Lower lobe of right lung (tissue), 2 donors: ENCODE measurements around the gene PPEF2. TPM values are rescaled to one million over a fixed set of nuclear protein-coding genes. Genes with fewer than 3 reads are reported as not detected.

Experiments used
- ATAC-seq, 2 donors: fragments of 200-7000 bp; cut with Tn5 transposase; one replicate each; pipeline ENCODE4 v1.9.1; 2020 to 2022; ENCODE audit warnings: mild to moderate bottlenecking in 2 of 2, moderate library complexity in 2 of 2
- DNase-seq: peaks from one replicate; pipeline ENCODE4 v3.0.0-alpha.2; 2020
- H3K27ac ChIP-seq: fragments of 200-600 bp; one replicate; pipeline ENCODE4 v1.8.0; 2022
- H3K27me3 ChIP-seq: fragments of 200-600 bp; one replicate; pipeline ENCODE4 v1.8.0; 2022; ENCODE audit warnings: low read depth
- H3K36me3 ChIP-seq: fragments of 200-600 bp; one replicate; pipeline ENCODE4 v1.8.0; 2022; ENCODE audit warnings: mild to moderate bottlenecking
- H3K4me1 ChIP-seq: fragments of 200-600 bp; one replicate; pipeline ENCODE4 v1.8.0; 2022
- H3K4me3 ChIP-seq: fragments of 200-600 bp; one replicate; pipeline ENCODE4 v1.8.0; 2022; ENCODE audit warnings: mild to moderate bottlenecking
- H3K9me3 ChIP-seq: fragments of 200-600 bp; one replicate; pipeline ENCODE4 v1.8.0; 2022
- CTCF ChIP-seq: fragments of 200-600 bp; IDR thresholded peaks from one replicate; pipeline ENCODE4 v1.8.0; 2022; ENCODE audit warnings: antibody characterized with exemption, mild to moderate bottlenecking
- intact Hi-C: fragments of 100-400 bp; cut with DNase I; formaldehyde crosslinking; loops from one replicate; pipeline ENCODE4 v1.11.0; 2022
- total RNA-seq: library from RNA; stranded (reverse); fragmentation: NEBNext Ultra II Directional; extraction: Animal tissue kit (Norgen Biotek cat#: 25700); gene quantifications from one replicate; pipeline ENCODE4 v1.2.1, GENCODE V29; 2021
- donor health status: DM: no; HTN: yes; CAD: no; lungs with severe emphysema.

PPEF2 gene
- total RNA-seq, 1 donor from 2014 or later: not detected

GRCh38 chr4:75892508-75892907 is 9.7 kb downstream of the PPEF2 start:
- Histone ChIP-seq H3K9me3 (no peaks in the 10 kb centered on the region), H3K36me3 (no peaks in the 10 kb centered on the region), H3K27me3 (no peaks in the 10 kb centered on the region), H3K4me3 (no peak overlapping the region), H3K4me1 (no peaks in the 10 kb centered on the region), H3K27ac (no peak overlapping the region)
- intact Hi-C loops: no loop called here
- no peak for ATAC-seq
- TF ChIP-seq CTCF: no peak
- DNase-seq: no peak

- Histone ChIP-seq H3K9me3 (no peaks in the 10 kb centered on the region), H3K27ac (no peak overlapping the region), H3K4me1 (no peaks in the 10 kb centered on the region), H3K4me3 (no peak overlapping the region), H3K36me3 (no peaks in the 10 kb centered on the region), H3K27me3 (no peaks in the 10 kb centered on the region)
- DNase-seq: no peak
- intact Hi-C loops: no loop called here
- ATAC-seq: no peak
- TF ChIP-seq CTCF: no peak
Measured at GRCh38 chr4:75891611-75892010, 10.6 kb downstream of the PPEF2 start.

GRCh38 chr4:75889537-75890199 is 12.6 kb downstream of the PPEF2 start:
- H3K4me3 ChIP-seq: no peak overlapping the region
- intact Hi-C loops: no loop called here
- H3K27ac ChIP-seq: no peak overlapping the region
- no peak for TF ChIP-seq CTCF
- DNase-seq (no peak), ATAC-seq (no peak)
- no peaks in the 10 kb centered on the region for H3K9me3 ChIP-seq
- peaks cover 3% of the 10 kb centered on the region for H3K27me3 ChIP-seq
- H3K4me1 ChIP-seq: no peaks in the 10 kb centered on the region
- H3K36me3 ChIP-seq: no peaks in the 10 kb centered on the region

GRCh38 chr4:75886104-75886503 is 16.1 kb downstream of the PPEF2 start:
- Histone ChIP-seq H3K36me3 (no peaks in the 10 kb centered on the region), H3K4me1 (no peaks in the 10 kb centered on the region), H3K9me3 (no peaks in the 10 kb centered on the region), H3K4me3 (no peak overlapping the region), H3K27me3 (peaks cover 3% of the 10 kb centered on the region), H3K27ac (no peak overlapping the region)
- intact Hi-C loops: no loop called here
- no peak for DNase-seq
- ATAC-seq: no peak
- TF ChIP-seq CTCF: no peak

GRCh38 chr4:75881476-75881875 is 20.8 kb downstream of the PPEF2 start:
- Histone ChIP-seq H3K4me1 (no peaks in the 10 kb centered on the region), H3K27me3 (peaks cover 3% of the 10 kb centered on the region), H3K36me3 (no peaks in the 10 kb centered on the region), H3K4me3 (no peak overlapping the region), H3K27ac (no peak overlapping the region), H3K9me3 (no peaks in the 10 kb centered on the region)
- DNase-seq (no peak), ATAC-seq (no peak)
- intact Hi-C loops: no loop called here
- no peak for TF ChIP-seq CTCF

- intact Hi-C loops: no loop called here
- H3K27me3 ChIP-seq: no peaks in the 10 kb centered on the region
- H3K4me1 ChIP-seq: no peaks in the 10 kb centered on the region
- TF ChIP-seq CTCF: no peak
- no peaks in the 10 kb centered on the region for H3K9me3 ChIP-seq
- no peak overlapping the region for H3K27ac ChIP-seq
- ATAC-seq: no peak
- H3K36me3 ChIP-seq: no peaks in the 10 kb centered on the region
- DNase-seq: no peak
- no peak overlapping the region for H3K4me3 ChIP-seq
Measured at GRCh38 chr4:75880278-75880677, 22.0 kb downstream of the PPEF2 start.
